ENCODE data around the gene ITSN1.

- TF ChIP-seq CTCF (IDR thresholded peaks at IDR 0.05; ENCODE audit: poor library complexity, severe bottlenecking), result no peak
- TF ChIP-seq REST (IDR thresholded peaks at IDR 0.05; ENCODE audit: borderline replicate concordance), result no peak
- no peak for TF ChIP-seq TAF1 (IDR thresholded peaks at IDR 0.05; ENCODE audit: low read depth)
- TF ChIP-seq EP300 (conservative IDR thresholded peaks at IDR 0.05; ENCODE audit: poor library complexity, severe bottlenecking), result no peak
- TF ChIP-seq POLR2AphosphoS5 (IDR thresholded peaks at IDR 0.05), result no peak
- no peak for TF ChIP-seq EZH2 (IDR thresholded peaks at IDR 0.05; ENCODE audit: borderline replicate concordance, insufficient read depth, low read length, poor library complexity, severe bottlenecking)
- no peak for TF ChIP-seq SMC3 (conservative IDR thresholded peaks at IDR 0.05; ENCODE audit: poor library complexity)
- TF ChIP-seq MXI1 (conservative IDR thresholded peaks at IDR 0.05; ENCODE audit: poor library complexity, severe bottlenecking), result no peak
- TF ChIP-seq RAD21 (conservative IDR thresholded peaks at IDR 0.05), result no peak
These were observed 196.9 kb downstream of the ITSN1 start for GRCh38 chr21:33839167-33839716.
